ENCODE data around the gene DPF1.
A peak's percentile ranks its signal among the peaks of the same experiment; 100 is the strongest.

DPF1 gene

DNA sequence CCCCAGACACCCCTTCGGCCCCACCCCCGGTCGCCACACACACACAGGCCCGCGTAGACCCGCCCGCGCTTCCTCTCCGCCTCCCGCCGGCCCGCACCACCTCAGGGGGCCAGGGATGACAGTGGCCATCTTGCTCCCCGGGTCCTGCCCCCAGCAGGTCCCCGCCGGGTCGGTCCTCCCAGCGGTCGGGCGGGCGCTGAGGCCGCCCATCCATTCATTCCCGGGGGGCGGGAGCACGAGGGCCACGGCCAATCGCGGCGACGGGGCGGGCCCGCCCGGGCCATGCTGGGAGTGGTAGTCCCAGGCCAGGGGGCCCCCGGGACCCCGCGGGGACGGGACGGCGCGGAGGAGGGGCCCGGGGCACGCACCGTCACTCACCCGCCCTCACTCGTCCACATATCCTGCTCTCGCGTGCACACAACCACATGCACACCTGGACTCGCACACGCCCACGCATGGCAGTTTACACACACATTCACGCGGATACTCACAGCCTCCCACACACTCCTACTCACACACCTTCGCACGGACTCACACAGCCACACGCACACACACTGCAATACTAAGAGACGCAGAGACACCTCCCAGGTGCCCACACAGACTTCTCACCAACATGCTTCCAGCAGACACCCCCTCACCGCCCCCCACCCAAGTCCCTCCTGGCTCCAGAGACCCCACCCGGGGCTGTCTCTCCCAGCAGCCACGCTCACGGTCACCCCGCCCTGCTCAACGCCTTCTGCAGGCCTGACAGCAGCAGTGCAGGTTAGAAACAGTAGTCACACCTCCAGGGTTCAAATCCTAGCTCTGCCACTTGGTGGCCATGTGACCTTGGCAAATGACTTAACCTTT, at the start of gene DPF1:
Gene DPF1, minus strand, starts transcription at position 209 of the 849 bp plus-strand sequence. Its CDS starts 80 bp downstream, at position 129.
- ChIA-PET CTCF (interaction anchor here (0.7 to 23.5 kb wide), 16 partner anchors 9 to 758 kb away, joined by 3 to 316 read pairs (median 6); partner anchors contain the start of genes SIPA1L3 and WDR87), POLR2A (interaction anchor here (0.7 to 1.7 kb wide), 5 partner anchors 82 to 318 kb away, joined by 3 to 14 read pairs (median 5); partner anchors contain the start of genes PSMD8, SIPA1L3 and WDR87)
- peak within 1 kb of the TSS; percentile 50; the same call in 1 of the 2 replicates for H3K27ac ChIP-seq (ENCODE audit: extremely low read depth, low read depth, low read length)
- H3K4me3 ChIP-seq (ENCODE audit: low read depth, low read length), result peak within 1 kb of the TSS; percentile 62
- H3K4me1 ChIP-seq (ENCODE audit: control insufficient read depth, insufficient read depth, low read length), result peaks cover 16% of the 10 kb centered on the region
- H3K36me3 ChIP-seq (ENCODE audit: control insufficient read depth in 2 of 2, insufficient read depth in 1 of 2, low read length in 2 of 2), result peaks cover 13 to 14% of the 10 kb centered on the region in 2 experiments; a peak in 2 of 3 replicates
- H3K9me3 ChIP-seq (ENCODE audit: control insufficient read depth, insufficient read depth, low read depth, low read length), result no peaks in the 10 kb centered on the region
- TF ChIP-seq, protein P1, sequence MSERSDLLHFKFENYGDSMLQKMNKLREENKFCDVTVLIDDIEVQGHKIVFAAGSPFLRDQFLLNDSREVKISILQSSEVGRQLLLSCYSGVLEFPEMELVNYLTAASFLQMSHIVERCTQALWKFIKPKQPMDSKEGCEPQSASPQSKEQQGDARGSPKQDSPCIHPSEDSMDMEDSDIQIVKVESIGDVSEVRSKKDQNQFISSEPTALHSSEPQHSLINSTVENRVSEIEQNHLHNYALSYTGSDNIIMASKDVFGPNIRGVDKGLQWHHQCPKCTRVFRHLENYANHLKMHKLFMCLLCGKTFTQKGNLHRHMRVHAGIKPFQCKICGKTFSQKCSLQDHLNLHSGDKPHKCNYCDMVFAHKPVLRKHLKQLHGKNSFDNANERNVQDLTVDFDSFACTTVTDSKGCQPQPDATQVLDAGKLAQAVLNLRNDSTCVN (tag by site-specific recombination; optimal IDR thresholded peaks at IDR 0.05), result peak; percentile 100
- TF ChIP-seq, protein P2, sequence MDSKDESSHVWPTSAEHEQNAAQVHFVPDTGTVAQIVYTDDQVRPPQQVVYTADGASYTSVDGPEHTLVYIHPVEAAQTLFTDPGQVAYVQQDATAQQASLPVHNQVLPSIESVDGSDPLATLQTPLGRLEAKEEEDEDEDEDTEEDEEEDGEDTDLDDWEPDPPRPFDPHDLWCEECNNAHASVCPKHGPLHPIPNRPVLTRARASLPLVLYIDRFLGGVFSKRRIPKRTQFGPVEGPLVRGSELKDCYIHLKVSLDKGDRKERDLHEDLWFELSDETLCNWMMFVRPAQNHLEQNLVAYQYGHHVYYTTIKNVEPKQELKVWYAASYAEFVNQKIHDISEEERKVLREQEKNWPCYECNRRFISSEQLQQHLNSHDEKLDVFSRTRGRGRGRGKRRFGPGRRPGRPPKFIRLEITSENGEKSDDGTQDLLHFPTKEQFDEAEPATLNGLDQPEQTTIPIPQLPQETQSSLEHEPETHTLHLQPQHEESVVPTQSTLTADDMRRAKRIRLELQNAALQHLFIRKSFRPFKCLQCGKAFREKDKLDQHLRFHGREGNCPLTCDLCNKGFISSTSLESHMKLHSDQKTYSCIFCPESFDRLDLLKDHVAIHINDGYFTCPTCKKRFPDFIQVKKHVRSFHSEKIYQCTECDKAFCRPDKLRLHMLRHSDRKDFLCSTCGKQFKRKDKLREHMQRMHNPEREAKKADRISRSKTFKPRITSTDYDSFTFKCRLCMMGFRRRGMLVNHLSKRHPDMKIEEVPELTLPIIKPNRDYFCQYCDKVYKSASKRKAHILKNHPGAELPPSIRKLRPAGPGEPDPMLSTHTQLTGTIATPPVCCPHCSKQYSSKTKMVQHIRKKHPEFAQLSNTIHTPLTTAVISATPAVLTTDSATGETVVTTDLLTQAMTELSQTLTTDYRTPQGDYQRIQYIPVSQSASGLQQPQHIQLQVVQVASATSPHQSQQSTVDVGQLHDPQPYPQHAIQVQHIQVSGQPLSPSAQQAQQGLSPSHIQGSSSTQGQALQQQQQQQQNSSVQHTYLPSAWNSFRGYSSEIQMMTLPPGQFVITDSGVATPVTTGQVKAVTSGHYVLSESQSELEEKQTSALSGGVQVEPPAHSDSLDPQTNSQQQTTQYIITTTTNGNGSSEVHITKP (tag by site-specific recombination; IDR thresholded peaks at IDR 0.05), result peak; percentile 99
- peak; percentile 91 for TF ChIP-seq SP7 (tag by site-specific recombination; IDR thresholded peaks at IDR 0.05)
- peak; percentile 35; the same call in 1 of the 2 replicates for TF ChIP-seq ZNF623 (tag by site-specific recombination; IDR thresholded peaks at IDR 0.05)
- TF ChIP-seq ZNF184 (tag by site-specific recombination; IDR thresholded peaks at IDR 0.05), result no peak
- TF ChIP-seq, protein P3, sequence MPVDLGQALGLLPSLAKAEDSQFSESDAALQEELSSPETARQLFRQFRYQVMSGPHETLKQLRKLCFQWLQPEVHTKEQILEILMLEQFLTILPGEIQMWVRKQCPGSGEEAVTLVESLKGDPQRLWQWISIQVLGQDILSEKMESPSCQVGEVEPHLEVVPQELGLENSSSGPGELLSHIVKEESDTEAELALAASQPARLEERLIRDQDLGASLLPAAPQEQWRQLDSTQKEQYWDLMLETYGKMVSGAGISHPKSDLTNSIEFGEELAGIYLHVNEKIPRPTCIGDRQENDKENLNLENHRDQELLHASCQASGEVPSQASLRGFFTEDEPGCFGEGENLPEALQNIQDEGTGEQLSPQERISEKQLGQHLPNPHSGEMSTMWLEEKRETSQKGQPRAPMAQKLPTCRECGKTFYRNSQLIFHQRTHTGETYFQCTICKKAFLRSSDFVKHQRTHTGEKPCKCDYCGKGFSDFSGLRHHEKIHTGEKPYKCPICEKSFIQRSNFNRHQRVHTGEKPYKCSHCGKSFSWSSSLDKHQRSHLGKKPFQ (tag by site-specific recombination; IDR thresholded peaks at IDR 0.05), result peak; percentile 98
- TF ChIP-seq ZNF341 (tag by site-specific recombination; IDR thresholded peaks at IDR 0.05; ENCODE audit: low read depth), result peak; percentile 43
- TF ChIP-seq ZNF701 (tag by site-specific recombination; IDR thresholded peaks at IDR 0.05), result no peak
- no peak for TF ChIP-seq ZNF558 (tag by site-specific recombination; IDR thresholded peaks at IDR 0.05)
- no peak for TF ChIP-seq ZNF132 (tag by site-specific recombination; IDR thresholded peaks at IDR 0.05; ENCODE audit: borderline replicate concordance)
- no peak for TF ChIP-seq ZNF660 (tag by site-specific recombination; IDR thresholded peaks at IDR 0.05)
- peak; percentile 97 for TF ChIP-seq KLF7 (tag by site-specific recombination; IDR thresholded peaks at IDR 0.05; ENCODE audit: borderline replicate concordance)
- peak; percentile 95 for TF ChIP-seq KLF1 (tag by site-specific recombination; IDR thresholded peaks at IDR 0.05)
- no peak for TF ChIP-seq ZNF114 (tag by site-specific recombination; IDR thresholded peaks at IDR 0.05)
- TF ChIP-seq ZIC2 (tag by site-specific recombination; IDR thresholded peaks at IDR 0.05), result peak; percentile 99
- TF ChIP-seq ZNF596 (tag by site-specific recombination; IDR thresholded peaks at IDR 0.05), result no peak
- no peak for TF ChIP-seq ZNF404 (tag by site-specific recombination; IDR thresholded peaks at IDR 0.05)
- peak; percentile 31 for TF ChIP-seq OSR2 (tag by site-specific recombination; IDR thresholded peaks at IDR 0.05)
- 0 out of 2 replicates have a peak, but pooled peaks have one; percentile 31 for TF ChIP-seq ZNF155 (tag by site-specific recombination; IDR thresholded peaks at IDR 0.05)
- no peak; the same call in none of the 2 replicates for TF ChIP-seq SCRT2 (tag by site-specific recombination; IDR thresholded peaks at IDR 0.05)
- TF ChIP-seq, protein P4, sequence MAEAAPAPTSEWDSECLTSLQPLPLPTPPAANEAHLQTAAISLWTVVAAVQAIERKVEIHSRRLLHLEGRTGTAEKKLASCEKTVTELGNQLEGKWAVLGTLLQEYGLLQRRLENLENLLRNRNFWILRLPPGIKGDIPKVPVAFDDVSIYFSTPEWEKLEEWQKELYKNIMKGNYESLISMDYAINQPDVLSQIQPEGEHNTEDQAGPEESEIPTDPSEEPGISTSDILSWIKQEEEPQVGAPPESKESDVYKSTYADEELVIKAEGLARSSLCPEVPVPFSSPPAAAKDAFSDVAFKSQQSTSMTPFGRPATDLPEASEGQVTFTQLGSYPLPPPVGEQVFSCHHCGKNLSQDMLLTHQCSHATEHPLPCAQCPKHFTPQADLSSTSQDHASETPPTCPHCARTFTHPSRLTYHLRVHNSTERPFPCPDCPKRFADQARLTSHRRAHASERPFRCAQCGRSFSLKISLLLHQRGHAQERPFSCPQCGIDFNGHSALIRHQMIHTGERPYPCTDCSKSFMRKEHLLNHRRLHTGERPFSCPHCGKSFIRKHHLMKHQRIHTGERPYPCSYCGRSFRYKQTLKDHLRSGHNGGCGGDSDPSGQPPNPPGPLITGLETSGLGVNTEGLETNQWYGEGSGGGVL (tag by site-specific recombination; IDR thresholded peaks at IDR 0.05), result peak; percentile 72
- TF ChIP-seq FEZF1 (tag by site-specific recombination; IDR thresholded peaks at IDR 0.05), result no peak; the same call in 1 of the 2 replicates
- no peak for TF ChIP-seq ZNF274 (IDR thresholded peaks at IDR 0.05; ENCODE audit: low read length)
- TF ChIP-seq ZNF274 (tag by site-specific recombination; IDR thresholded peaks at IDR 0.05; ENCODE audit: borderline replicate concordance), result 0 out of 2 replicates have a peak, but pooled peaks have one; percentile 31
- peak; percentile 80 for TF ChIP-seq WT1 (tag by site-specific recombination; IDR thresholded peaks at IDR 0.05)
- TF ChIP-seq ZNF501 (tag by site-specific recombination; IDR thresholded peaks at IDR 0.05), result peak; percentile 95

Data from HEK293 (cell line).